Neuronal stem cell (in vitro differentiated cells): ENCODE results near the gene MTM1.

Experiments used
- DNase-seq: peaks from one replicate; pipeline ENCODE4 v3.0.0-alpha.2; 2013; ENCODE audit warnings: low spot score
- H2AFZ ChIP-seq: one replicate; pipeline ENCODE4 v1.6.1; 2013; ENCODE audit warnings: mild to moderate bottlenecking, low read length, inconsistent platforms
- H2AK5ac ChIP-seq: 2 replicates; pipeline ENCODE4 v1.6.1; 2013; ENCODE audit warnings: low read depth, mild to moderate bottlenecking, inconsistent platforms, low read length, moderate library complexity, mixed read lengths
- H2BK120ac ChIP-seq: 2 replicates; pipeline ENCODE4 v1.6.1; 2013; ENCODE audit warnings: low read depth, mild to moderate bottlenecking, inconsistent platforms, low read length, moderate library complexity, mixed read lengths
- H2BK12ac ChIP-seq: one replicate; pipeline ENCODE4 v1.6.1; 2013; ENCODE audit warnings: low read length, inconsistent platforms
- H2BK15ac ChIP-seq: 2 replicates; pipeline ENCODE4 v1.6.1; 2013; ENCODE audit warnings: mild to moderate bottlenecking, low read length, inconsistent platforms, mixed read lengths
- H2BK5ac ChIP-seq: one replicate; pipeline ENCODE4 v1.6.1; 2013; ENCODE audit warnings: inconsistent platforms, mild to moderate bottlenecking, low read length, moderate library complexity
- H3K14ac ChIP-seq: one replicate; pipeline ENCODE4 v1.6.1; 2013; ENCODE audit warnings: low read length, inconsistent platforms
- H3K18ac ChIP-seq: 2 replicates; pipeline ENCODE4 v1.6.1; 2013; ENCODE audit warnings: low read length, inconsistent platforms
- H3K23ac ChIP-seq: 2 replicates; pipeline ENCODE4 v1.6.1; 2013; ENCODE audit warnings: low read depth, mild to moderate bottlenecking, mixed read lengths, low read length, inconsistent platforms; ENCODE audit not compliant: poor library complexity
- H3K27ac ChIP-seq: replicated peaks from 3 replicates; pipeline ENCODE4 v1.5.1; 2013; ENCODE audit warnings: low read length, inconsistent platforms
- H3K27me3 ChIP-seq, 3 experiments: 2 replicates each; pipeline ENCODE4 v1.6.1; 2013; ENCODE audit warnings: low read length in 3 of 3, mild to moderate bottlenecking in 2 of 3, inconsistent platforms in 1 of 3, low read depth in 1 of 3, mixed read lengths in 1 of 3, moderate library complexity in 1 of 3; ENCODE audit not compliant: control insufficient read depth in 3 of 3, insufficient read depth in 3 of 3
- H3K36me3 ChIP-seq, 2 donors: replicated peaks in 1 of 2; 2 replicates each; pipeline ENCODE4 v1.6.1; 2013; ENCODE audit warnings: low read length in 2 of 2; ENCODE audit not compliant: control insufficient read depth in 2 of 2, insufficient read depth in 2 of 2
- H3K4ac ChIP-seq: 2 replicates; pipeline ENCODE4 v1.6.1; 2013; ENCODE audit warnings: inconsistent platforms, mild to moderate bottlenecking, low read length, moderate library complexity
- H3K4me1 ChIP-seq, 2 donors: 1 replicate in 1 of 2; 2 replicates in 1 of 2; pipeline ENCODE4 v1.6.1; 2013; ENCODE audit warnings: low read length in 2 of 2, low read depth in 1 of 2; ENCODE audit not compliant: control insufficient read depth in 2 of 2, insufficient read depth in 1 of 2
- H3K4me2 ChIP-seq: one replicate; pipeline ENCODE4 v1.6.1; 2013; ENCODE audit warnings: mild to moderate bottlenecking, low read length, inconsistent platforms; ENCODE audit not compliant: insufficient read depth, poor library complexity, severe bottlenecking
- H3K4me3 ChIP-seq, 2 donors: 2 replicates each; pipeline ENCODE4 v1.5.1; 2013; ENCODE audit warnings: low read length in 2 of 2, mild to moderate bottlenecking in 2 of 2, inconsistent platforms in 1 of 2, moderate library complexity in 1 of 2
- H3K79me1 ChIP-seq: one replicate; pipeline ENCODE4 v1.6.1; 2013; ENCODE audit warnings: low read depth, mild to moderate bottlenecking, inconsistent platforms, low read length, moderate library complexity
- H3K9ac ChIP-seq: one replicate; pipeline ENCODE4 v1.6.1; 2013; ENCODE audit warnings: mild to moderate bottlenecking, low read depth, low read length, inconsistent platforms; ENCODE audit not compliant: poor library complexity
- H3K9me3 ChIP-seq, 2 donors: replicated peaks in 1 of 2; 2 replicates each; pipeline versions ENCODE3 to v1.6.1; 2013; ENCODE audit warnings: low read length in 2 of 2, mild to moderate bottlenecking in 2 of 2, inconsistent platforms in 1 of 2, low read depth in 1 of 2, mixed read lengths in 1 of 2, moderate library complexity in 1 of 2; ENCODE audit not compliant: control insufficient read depth in 2 of 2, insufficient read depth in 1 of 2
- H4K8ac ChIP-seq: one replicate; pipeline ENCODE4 v1.6.1; 2013; ENCODE audit warnings: low read depth, mild to moderate bottlenecking, inconsistent platforms, low read length, moderate library complexity
- H4K91ac ChIP-seq: one replicate; pipeline ENCODE4 v1.6.1; 2013; ENCODE audit warnings: low read length, low read depth, mild to moderate bottlenecking, inconsistent platforms; ENCODE audit not compliant: poor library complexity
- WGBS, 2 donors: extraction: QIAGEN DNeasy Blood & Tissue Kit; methylation state at CpG; one replicate each; pipeline ENCODE4 v1.1.7; 2013; ENCODE audit warnings: missing lambda C conversion rate in 2 of 2, mixed read lengths in 1 of 2; ENCODE audit not compliant: insufficient read length in 2 of 2, insufficient replicate concordance in 1 of 2; ENCODE audit errors: extremely low coverage in 2 of 2; 5-methylcytosine and 5-hydroxymethylcytosine counted together

Gene MTM1

GRCh38 chrX:150616863-150617198 is 48.4 kb downstream of the MTM1 start:
- Histone ChIP-seq H3K27ac (no peak overlapping the region), H2BK120ac (no peak overlapping the region), H3K9ac (no peak overlapping the region), H2BK12ac (no peak overlapping the region), H3K79me1 (no peaks in the 10 kb centered on the region), H3K4me3 (no peak overlapping the region), H2AK5ac (no peak overlapping the region), H3K27me3 (no peaks in the 10 kb centered on the region), H2BK15ac (no peak overlapping the region), H3K9me3 (no peaks in the 10 kb centered on the region), H3K23ac (no peak overlapping the region), H3K4me2 (no peak overlapping the region), H3K14ac (no peak overlapping the region), H2BK5ac (no peak overlapping the region), H3K4ac (no peak overlapping the region), H2AFZ (no peak overlapping the region), H3K4me1 (no peaks in the 10 kb centered on the region), H4K8ac (no peak overlapping the region), H3K36me3 (peaks cover 0 to 23% of the 10 kb centered on the region in 2 donors), H4K91ac (no peak overlapping the region), H3K18ac (no peak overlapping the region)
- no CpG with 5 or more reads among the region's 2 CpGs for WGBS, 2 donors
- DNase-seq: no peak

GRCh38 chrX:150621652-150622051 is 53.2 kb downstream of the MTM1 start:
- Histone ChIP-seq H3K4me3 (no peak overlapping the region), H2BK12ac (no peak overlapping the region), H2BK5ac (no peak overlapping the region), H3K4ac (no peak overlapping the region), H3K14ac (no peak overlapping the region), H3K4me2 (no peak overlapping the region), H3K9ac (no peak overlapping the region), H2AK5ac (no peak overlapping the region), H3K4me1 (no peaks in the 10 kb centered on the region), H2BK15ac (no peak overlapping the region), H4K8ac (no peak overlapping the region), H2AFZ (no peak overlapping the region), H3K79me1 (no peaks in the 10 kb centered on the region), H3K23ac (no peak overlapping the region), H3K18ac (no peak overlapping the region), H4K91ac (no peak overlapping the region), H3K27me3 (no peaks in the 10 kb centered on the region), H2BK120ac (no peak overlapping the region), H3K9me3 (no peaks in the 10 kb centered on the region), H3K27ac (no peak overlapping the region), H3K36me3 (peaks cover 0 to 16% of the 10 kb centered on the region in 2 donors)
- DNase-seq: no peak
- no CpG with 5 or more reads among the region's 2 CpGs for WGBS, 2 donors

GRCh38 chrX:150623583-150623982 is 55.2 kb downstream of the MTM1 start:
- no peak overlapping the region for H2BK120ac ChIP-seq
- H3K9ac ChIP-seq: no peak overlapping the region
- no peak overlapping the region for H4K91ac ChIP-seq
- H3K27me3 ChIP-seq: no peaks in the 10 kb centered on the region
- no peak overlapping the region for H3K14ac ChIP-seq
- no peak overlapping the region for H3K23ac ChIP-seq
- H3K36me3 ChIP-seq: peaks cover 0 to 13% of the 10 kb centered on the region in 2 donors
- H4K8ac ChIP-seq: no peak overlapping the region
- no peak for DNase-seq
- H2AK5ac ChIP-seq: no peak overlapping the region
- H2BK15ac ChIP-seq: no peak overlapping the region
- H3K18ac ChIP-seq: no peak overlapping the region
- no peaks in the 10 kb centered on the region for H3K79me1 ChIP-seq
- H3K4me2 ChIP-seq: no peak overlapping the region
- H3K4ac ChIP-seq: no peak overlapping the region
- no peak overlapping the region for H2BK12ac ChIP-seq
- no peak overlapping the region for H3K4me3 ChIP-seq
- H2AFZ ChIP-seq: no peak overlapping the region
- H3K4me1 ChIP-seq: no peaks in the 10 kb centered on the region
- H2BK5ac ChIP-seq: no peak overlapping the region
- H3K9me3 ChIP-seq: no peaks in the 10 kb centered on the region
- no peak overlapping the region for H3K27ac ChIP-seq

- H3K4me3 ChIP-seq: no peak overlapping the region
- H3K4me1 ChIP-seq: no peaks in the 10 kb centered on the region
- H3K27ac ChIP-seq: no peak overlapping the region
- no peak overlapping the region for H2AFZ ChIP-seq
- no peak overlapping the region for H2BK5ac ChIP-seq
- no peaks in the 10 kb centered on the region for H3K79me1 ChIP-seq
- H2AK5ac ChIP-seq: no peak overlapping the region
- H3K23ac ChIP-seq: no peak overlapping the region
- no peak overlapping the region for H3K4ac ChIP-seq
- no peak overlapping the region for H2BK120ac ChIP-seq
- H3K36me3 ChIP-seq: peaks cover 0 to 8% of the 10 kb centered on the region in 2 donors
- WGBS, 2 donors: no CpG with 5 or more reads among the region's 6 CpGs
- no peak overlapping the region for H2BK12ac ChIP-seq
- no peak for DNase-seq
- H3K27me3 ChIP-seq: no peaks in the 10 kb centered on the region
- H3K4me2 ChIP-seq: no peak overlapping the region
- H3K18ac ChIP-seq: no peak overlapping the region
- H3K14ac ChIP-seq: no peak overlapping the region
- no peak overlapping the region for H2BK15ac ChIP-seq
- H4K91ac ChIP-seq: no peak overlapping the region
- no peaks in the 10 kb centered on the region for H3K9me3 ChIP-seq
- no peak overlapping the region for H4K8ac ChIP-seq
- no peak overlapping the region for H3K9ac ChIP-seq
These were observed 56.7 kb downstream of the MTM1 start for GRCh38 chrX:150625097-150625496.
